GM08714 (cell line): ENCODE measurements around the gene AKAP13.

Experiments
- H3K4me3 ChIP-seq: fragments of 200-500 bp; sonication (Bioruptor generic); 2 replicates; pipeline ENCODE4 v1.5.1; 2014; ENCODE audit warnings: mild to moderate bottlenecking, low read length, inconsistent platforms
- ZNF274 ChIP-seq: IDR thresholded peaks from 2 replicates; pipeline ENCODE4 v1.6.1; 2012; ENCODE audit warnings: mild to moderate bottlenecking, low read depth, low read length

The AKAP13 gene

GRCh38 chr15:85559530-85559929 is 179.1 kb downstream of the AKAP13 start:
- no peak overlapping the region for H3K4me3 ChIP-seq
- no peak for TF ChIP-seq ZNF274

- TF ChIP-seq ZNF274, result no peak
- no peak overlapping the region for H3K4me3 ChIP-seq
Observed at GRCh38 chr15:85562824-85563223, 182.4 kb downstream of the AKAP13 start.

- H3K4me3 ChIP-seq, result no peak overlapping the region
- TF ChIP-seq ZNF274, result no peak
Observed at GRCh38 chr15:85563328-85563727, 182.9 kb downstream of the AKAP13 start.

- TF ChIP-seq ZNF274, result no peak
- H3K4me3 ChIP-seq, result no peak overlapping the region
Observed at GRCh38 chr15:85563731-85564130, 183.3 kb downstream of the AKAP13 start.

- no peak for TF ChIP-seq ZNF274
- no peak overlapping the region for H3K4me3 ChIP-seq
Observed at GRCh38 chr15:85564686-85565085, 184.3 kb downstream of the AKAP13 start.

GRCh38 chr15:85568261-85568808 is 187.9 kb downstream of the AKAP13 start:
- no peak overlapping the region for H3K4me3 ChIP-seq
- TF ChIP-seq ZNF274, result no peak

GRCh38 chr15:85570336-85570735 is 189.9 kb downstream of the AKAP13 start:
- H3K4me3 ChIP-seq, result no peak overlapping the region
- TF ChIP-seq ZNF274, result no peak

- H3K4me3 ChIP-seq, result no peak overlapping the region
- no peak for TF ChIP-seq ZNF274
Observed at GRCh38 chr15:85571780-85572179, 191.4 kb downstream of the AKAP13 start.

- H3K4me3 ChIP-seq, result no peak overlapping the region
- no peak for TF ChIP-seq ZNF274
Observed at GRCh38 chr15:85576392-85576791, 196.0 kb downstream of the AKAP13 start.

- no peak for TF ChIP-seq ZNF274
- H3K4me3 ChIP-seq, result no peak overlapping the region
Observed at GRCh38 chr15:85578941-85579701, 198.7 kb downstream of the AKAP13 start.

- TF ChIP-seq ZNF274, result no peak
Observed at GRCh38 chr15:85579957-85580694, 199.7 kb downstream of the AKAP13 start.

GRCh38 chr15:85580879-85581278 is 200.5 kb downstream of the AKAP13 start:
- no peak for TF ChIP-seq ZNF274

More at GRCh38 chr15:85579957-85580694, 199.7 kb downstream of the AKAP13 start:
- no peak overlapping the region; the same call in 1 of the 2 replicates for H3K4me3 ChIP-seq

GRCh38 chr15:85581495-85581894 is 201.1 kb downstream of the AKAP13 start:
- no peak for TF ChIP-seq ZNF274
- H3K4me3 ChIP-seq, result no peak overlapping the region; the same call in 1 of the 2 replicates

More at GRCh38 chr15:85580879-85581278, 200.5 kb downstream of the AKAP13 start:
- H3K4me3 ChIP-seq, result no peak overlapping the region

GRCh38 chr15:85582131-85583079 is 202.0 kb downstream of the AKAP13 start:
- no peak for TF ChIP-seq ZNF274
- peak overlapping the region; percentile 49 for H3K4me3 ChIP-seq

GRCh38 chr15:85583442-85583841 is 203.0 kb downstream of the AKAP13 start:
- H3K4me3 ChIP-seq, result peak overlapping the region; percentile 49
- TF ChIP-seq ZNF274, result no peak
